SK-N-SH (cell line): Measurements from ENCODE around the gene TOR4A. TPM values are rescaled to one million over a fixed set of nuclear protein-coding genes. Genes with fewer than 3 reads are reported as not detected.

ENCODE experiments used
- CTCF ChIA-PET: fragments of 300-600, 350-600 bp; formaldehyde crosslinking; extraction: SDS; loops from one replicate; lab custom pipeline; 2021; lab: Yijun Ruan, JAX
- POLR2A ChIA-PET: fragments of 350-600 bp; sonication (Branson Sonifier 250); formaldehyde crosslinking; extraction: SDS; loops from one replicate; lab custom pipeline; 2020; ENCODE audit warnings: antibody characterized with exemption, inconsistent platforms; lab: Yijun Ruan, JAX
- DNase-seq: peaks from one replicate; pipeline ENCODE4 v3.0.0; 2012
- H2AFZ ChIP-seq: fragments of 200-600 bp; sonication (generic); 2 replicates; pipeline ENCODE4 v1.8.1; 2016; ENCODE audit warnings: antibody characterized with exemption, mild to moderate bottlenecking, low read depth
- H3F3A ChIP-seq: fragments of 200-600 bp; sonication (generic); replicated peaks from 2 replicates; pipeline ENCODE3; 2016; ENCODE audit warnings: antibody characterized with exemption, mild to moderate bottlenecking; ENCODE audit not compliant: insufficient read depth
- H3K27ac ChIP-seq, 2 experiments: fragments of 200-500 bp in 1 of 2; fragments of 200-600 bp in 1 of 2; sonication (Bioruptor generic) in 1 of 2; sonication (generic), shearing (Covaris generic) in 1 of 2; 2 replicates each; pipeline versions ENCODE4 v1.5.1 to v1.6.1; 2014 to 2016; ENCODE audit warnings: low read depth in 2 of 2, inconsistent platforms in 1 of 2, low read length in 1 of 2, mild to moderate bottlenecking in 1 of 2, mixed read lengths in 1 of 2
- H3K27me3 ChIP-seq: fragments of 200-600 bp; sonication (generic), shearing (Covaris generic); 2 replicates; pipeline ENCODE4 v1.6.1; 2016; ENCODE audit warnings: mixed run types; ENCODE audit not compliant: insufficient read depth
- H3K36me3 ChIP-seq, 2 experiments: fragments of 200-500 bp in 1 of 2; fragments of 200-600 bp in 1 of 2; sonication (Bioruptor generic) in 1 of 2; sonication (generic) in 1 of 2; replicated peaks in 1 of 2; 2 replicates each; pipeline versions ENCODE3 to v1.5.1; 2014 to 2016; ENCODE audit warnings: low read length in 1 of 2, mild to moderate bottlenecking in 1 of 2; ENCODE audit not compliant: insufficient read depth in 2 of 2, control insufficient read depth in 1 of 2
- H3K4me1 ChIP-seq, 2 experiments: fragments of 200-500 bp in 1 of 2; fragments of 200-600 bp in 1 of 2; sonication (Bioruptor generic) in 1 of 2; sonication (generic), shearing (Covaris generic) in 1 of 2; 2 replicates each; pipeline versions ENCODE4 v1.5.1 to v1.6.1; 2014 to 2016; ENCODE audit warnings: low read depth in 1 of 2, low read length in 1 of 2, mixed run types in 1 of 2; ENCODE audit not compliant: insufficient read depth in 2 of 2, control insufficient read depth in 1 of 2
- H3K4me2 ChIP-seq: fragments of 200-600 bp; sonication (generic), shearing (Covaris generic); 2 replicates; pipeline ENCODE4 v1.6.1; 2017; ENCODE audit warnings: mixed run types
- H3K4me3 ChIP-seq, 2 experiments: fragments of 200-500 bp in 1 of 2; fragments of 200-600 bp in 1 of 2; sonication (Bioruptor generic) in 1 of 2; sonication (generic), shearing (Covaris generic) in 1 of 2; 2 replicates each; pipeline versions ENCODE4 v1.5.1 to v1.8.1; 2014 to 2016; ENCODE audit warnings: low read depth in 2 of 2, inconsistent platforms in 1 of 2, low read length in 1 of 2, mild to moderate bottlenecking in 1 of 2, mixed read lengths in 1 of 2, moderate library complexity in 1 of 2
- H3K79me2 ChIP-seq: fragments of 200-600 bp; sonication (generic); 2 replicates; pipeline ENCODE4 v1.8.1; 2017; ENCODE audit warnings: mild to moderate bottlenecking; ENCODE audit not compliant: insufficient read depth
- H3K9ac ChIP-seq: fragments of 200-600 bp; sonication (generic); 2 replicates; pipeline ENCODE4 v1.6.1; 2017; ENCODE audit warnings: mixed run types
- H3K9me2 ChIP-seq: fragments of 200-600 bp; sonication (generic); 2 replicates; pipeline ENCODE4 v1.6.1; 2017; ENCODE audit warnings: mixed run types
- H3K9me3 ChIP-seq: fragments of 200-600 bp; sonication (generic); 2 replicates; pipeline ENCODE4 v1.6.1; 2017; ENCODE audit warnings: mixed run types, mild to moderate bottlenecking, moderate library complexity
- H4K20me1 ChIP-seq: fragments of 200-600 bp; sonication (generic); 2 replicates; pipeline ENCODE4 v1.6.1; 2017; ENCODE audit warnings: mild to moderate bottlenecking, mixed run types; ENCODE audit not compliant: insufficient read depth
- CHD2 ChIP-seq: fragments of 150-350 bp; IDR thresholded peaks from 2 replicates; pipeline ENCODE4 v1.6.1; 2018; ENCODE audit warnings: low read length; ENCODE audit not compliant: partially characterized antibody
- CTCF ChIP-seq: fragments of 200-600 bp; sonication (generic); IDR thresholded peaks from 2 replicates; pipeline ENCODE4 v1.6.1; 2017; ENCODE audit warnings: antibody characterized with exemption, mild to moderate bottlenecking, moderate library complexity
- ELF1 ChIP-seq: IDR thresholded peaks from 2 replicates; pipeline ENCODE4 v1.4.0; 2012
- EP300 ChIP-seq, 2 experiments: IDR thresholded peaks; 2 replicates each; pipeline versions ENCODE4 v1.4.0 to v1.6.1; 2012; ENCODE audit warnings: borderline replicate concordance in 1 of 2, low read depth in 1 of 2, low read length in 1 of 2
- FOSL2 ChIP-seq: IDR thresholded peaks from 2 replicates; pipeline ENCODE4 v1.4.0; 2012; ENCODE audit warnings: low read depth, mild to moderate bottlenecking, moderate library complexity, borderline replicate concordance
- FOXJ3 ChIP-seq: sonication (generic); formaldehyde crosslinking; IDR thresholded peaks from 2 replicates; pipeline ENCODE4 v1.5.1; 2020; ENCODE audit warnings: mild to moderate bottlenecking, missing genetic modification reagents
- GABPA ChIP-seq: IDR thresholded peaks from 2 replicates; pipeline ENCODE4 v1.4.0; 2012; ENCODE audit warnings: low read depth, mild to moderate bottlenecking
- NFIC ChIP-seq: IDR thresholded peaks from 2 replicates; pipeline ENCODE4 v1.4.0; 2012; ENCODE audit warnings: borderline replicate concordance
- NRF1 ChIP-seq: IDR thresholded peaks from 2 replicates; pipeline ENCODE4 v1.6.1; 2012; ENCODE audit warnings: low read depth, mild to moderate bottlenecking, low read length
- REST ChIP-seq: IDR thresholded peaks from 2 replicates; pipeline ENCODE4 v1.6.1; 2012; ENCODE audit warnings: mild to moderate bottlenecking, low read depth, low read length, moderate library complexity
- RFX5 ChIP-seq: IDR thresholded peaks from 2 replicates; pipeline ENCODE4 v1.6.1; 2012; ENCODE audit warnings: mild to moderate bottlenecking, improper control_type of control experiment, low read length
- SIN3A ChIP-seq: IDR thresholded peaks from 2 replicates; pipeline ENCODE4 v1.6.1; 2012; ENCODE audit warnings: low read depth, mild to moderate bottlenecking, low read length, moderate library complexity, borderline replicate concordance
- SMC3 ChIP-seq: IDR thresholded peaks from 2 replicates; pipeline ENCODE4 v1.6.1; 2012; ENCODE audit warnings: low read depth, low read length, improper control_type of control experiment
- TAF1 ChIP-seq: IDR thresholded peaks from 2 replicates; pipeline ENCODE4 v1.6.1; 2012; ENCODE audit warnings: low read depth, mild to moderate bottlenecking, low read length, moderate library complexity, borderline replicate concordance
- TCF12 ChIP-seq: IDR thresholded peaks from 2 replicates; pipeline ENCODE4 v1.4.0; 2012
- TEAD4 ChIP-seq: IDR thresholded peaks from 2 replicates; pipeline ENCODE4 v1.4.0; 2012; ENCODE audit warnings: mild to moderate bottlenecking, borderline replicate concordance; ENCODE audit not compliant: insufficient read depth
- USF1 ChIP-seq: IDR thresholded peaks from 2 replicates; pipeline ENCODE4 v1.4.0; 2012; ENCODE audit warnings: low read depth, borderline replicate concordance
- USF2 ChIP-seq: fragments of 150-350 bp; IDR thresholded peaks from 2 replicates; pipeline ENCODE4 v1.6.1; 2017; ENCODE audit warnings: antibody characterized with exemption, low read length, low read depth, borderline replicate concordance
- ZBTB33 ChIP-seq: IDR thresholded peaks from 2 replicates; pipeline ENCODE4 v1.4.0; 2012; ENCODE audit warnings: low read depth, borderline replicate concordance
- WGBS: methylation state at CpG from one replicate; pipeline ENCODE4 v1.1.6; 2017; ENCODE audit warnings: low lambda C conversion rate; 5-methylcytosine and 5-hydroxymethylcytosine counted together
- polyA plus RNA-seq, 3 experiments: library from polyadenylated mRNA; depleted of rRNA; stranded (reverse); fragments of >200 nt; gene quantifications; 2 replicates each; pipeline ENCODE4 v1.2.3, GENCODE V29; 2012

Gene TOR4A
- polyA plus RNA-seq, 1 of the 3 experiments (the other 2 are of a cell fraction) = 0.81 TPM

GRCh38 chr9:137299203-137299565, 21.7 kb downstream of the TOR4A start:
- H3K79me2 ChIP-seq = no peaks in the 10 kb centered on the region
- POLR2A ChIA-PET = no interaction called here
- no peak overlapping the region for H2AFZ ChIP-seq
- H3K4me2 ChIP-seq = no peak overlapping the region
- H4K20me1 ChIP-seq = no peaks in the 10 kb centered on the region
- no peak overlapping the region for H3K9ac ChIP-seq
- H3K4me3 ChIP-seq = no peak overlapping the region
- no peaks in the 10 kb centered on the region for H3K36me3 ChIP-seq
- no peaks in the 10 kb centered on the region for H3K27me3 ChIP-seq
- CTCF ChIA-PET = interaction anchor here (2.1 kb wide), 1 partner anchor 63 kb away, joined by 7 read pairs; no protein-coding TSS in a partner anchor
- peaks cover 4% of the 10 kb centered on the region for H3F3A ChIP-seq
- WGBS = 91% methylated on average over 6 of the region's 10 CpGs
- no peaks in the 10 kb centered on the region for H3K9me3 ChIP-seq
- H3K9me2 ChIP-seq = no peaks in the 10 kb centered on the region
- no peak for TF ChIP-seq NRF1
- TF ChIP-seq USF2 = no peak
- no peak for TF ChIP-seq ZBTB33
- TF ChIP-seq GABPA = no peak
- no peak for TF ChIP-seq FOXJ3 (CRISPR knock-in tag)
- TF ChIP-seq TAF1 = no peak
- no peak for TF ChIP-seq NFIC
- no peak for TF ChIP-seq CTCF
- no peak for TF ChIP-seq USF1
- TF ChIP-seq SIN3A = no peak
- TF ChIP-seq EP300 (IDR thresholded peaks at IDR 0.05; ENCODE audit: borderline replicate concordance in 1 of 2, low read depth in 1 of 2, low read length in 1 of 2) = no peak
- TF ChIP-seq REST = no peak
- no peak for TF ChIP-seq FOSL2
- no peak for TF ChIP-seq TCF12
- no peak for TF ChIP-seq RFX5
- TF ChIP-seq ELF1 = no peak
- TF ChIP-seq TEAD4 = no peak
- no peak for TF ChIP-seq SMC3
- TF ChIP-seq CHD2 = no peak
- peaks cover 0 to 32% of the 10 kb centered on the region in 2 experiments; a peak in 2 of 4 replicates for H3K4me1 ChIP-seq
- DNase-seq = no peak
- H3K27ac ChIP-seq = no peak overlapping the region
